Measurements from ENCODE around the gene FAM117B. TPM values are rescaled to one million over a fixed set of nuclear protein-coding genes. Genes with fewer than 3 reads are reported as not detected.

Gene FAM117B
- total RNA-seq, 6 experiments from 2014 or later = 0.55 to 1.2 (median 0.87) TPM

DNA sequence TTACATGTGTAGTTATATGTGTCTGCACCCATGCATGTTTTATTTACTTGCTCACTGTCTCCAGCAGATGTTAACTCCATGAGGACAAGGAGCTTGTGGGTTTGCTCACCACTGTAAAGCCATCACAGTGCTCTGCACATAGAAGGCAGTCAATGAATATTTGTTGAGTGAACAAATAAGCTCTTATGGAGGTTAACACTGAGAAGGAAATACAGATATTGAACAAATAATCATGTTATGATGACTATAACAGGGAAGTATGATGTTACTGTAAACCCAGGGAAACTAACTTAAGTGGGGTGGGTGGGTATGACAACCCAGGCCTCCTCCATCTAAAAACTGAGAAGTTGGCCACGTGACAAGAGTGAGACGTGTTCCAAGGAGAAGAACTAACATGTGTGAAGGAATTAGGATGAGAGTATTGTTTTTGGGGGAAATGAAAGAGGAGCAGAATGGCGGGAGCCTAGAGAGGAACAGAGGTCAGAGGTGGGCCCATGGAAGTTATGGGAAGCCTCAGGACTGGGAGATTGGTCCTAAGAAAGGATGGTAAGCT, 6.0 kb upstream of the FAM117B start:
- no peak for TF ChIP-seq CTCF (IDR thresholded peaks at IDR 0.05)
- no peak overlapping the region for H3K27ac Mint-ChIP-seq
- no peaks in the 10 kb centered on the region for H3K36me3 Mint-ChIP-seq (ENCODE audit: low read depth)
- H3K27me3 Mint-ChIP-seq (ENCODE audit: insufficient read depth) = no peaks in the 10 kb centered on the region
- no peaks in the 10 kb centered on the region for H3K4me1 Mint-ChIP-seq (ENCODE audit: low read depth)
- no peak for DNase-seq
- no peaks in the 10 kb centered on the region for H3K9me3 Mint-ChIP-seq
- H3K4me3 Mint-ChIP-seq = no peak overlapping the region

DNA sequence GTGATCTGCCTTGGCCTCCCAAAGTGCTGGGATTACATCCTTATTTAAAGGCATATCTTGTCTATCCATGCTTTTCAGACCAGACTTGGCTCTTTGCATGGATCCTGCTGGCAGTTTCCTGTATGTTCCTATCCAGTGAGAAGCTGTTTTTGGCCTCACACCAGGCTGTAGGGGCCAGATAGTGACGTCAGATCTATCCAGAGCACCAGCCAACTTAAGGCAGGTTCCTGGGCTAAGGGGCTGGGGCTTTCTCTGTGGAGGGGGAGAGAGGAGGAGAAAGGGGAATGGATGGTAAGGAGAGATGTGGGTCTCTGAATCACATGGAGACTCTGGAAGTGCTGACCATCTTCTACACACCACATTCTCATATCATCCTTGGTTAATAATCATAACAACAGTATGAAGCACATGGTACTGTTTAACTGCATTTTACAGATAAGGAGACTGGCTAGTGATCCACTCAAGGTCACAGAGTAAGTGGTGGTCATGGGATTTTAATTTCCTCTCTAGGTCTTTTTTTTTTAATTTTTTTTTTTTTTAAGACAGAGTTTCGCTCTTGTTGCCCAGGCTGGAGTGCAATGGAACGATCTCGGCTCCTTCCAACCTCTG, 2.0 kb upstream of the FAM117B start:
- no peaks in the 10 kb centered on the region for H3K9me3 Mint-ChIP-seq
- H3K4me1 Mint-ChIP-seq (ENCODE audit: low read depth) = peaks cover 20% of the 10 kb centered on the region
- H3K27ac Mint-ChIP-seq = no peak overlapping the region
- H3K27me3 Mint-ChIP-seq (ENCODE audit: insufficient read depth) = no peaks in the 10 kb centered on the region
- no peak overlapping the region for H3K4me3 Mint-ChIP-seq
- no peak for TF ChIP-seq CTCF (IDR thresholded peaks at IDR 0.05)
- H3K36me3 Mint-ChIP-seq (ENCODE audit: low read depth) = no peaks in the 10 kb centered on the region
- no peak for DNase-seq

DNA sequence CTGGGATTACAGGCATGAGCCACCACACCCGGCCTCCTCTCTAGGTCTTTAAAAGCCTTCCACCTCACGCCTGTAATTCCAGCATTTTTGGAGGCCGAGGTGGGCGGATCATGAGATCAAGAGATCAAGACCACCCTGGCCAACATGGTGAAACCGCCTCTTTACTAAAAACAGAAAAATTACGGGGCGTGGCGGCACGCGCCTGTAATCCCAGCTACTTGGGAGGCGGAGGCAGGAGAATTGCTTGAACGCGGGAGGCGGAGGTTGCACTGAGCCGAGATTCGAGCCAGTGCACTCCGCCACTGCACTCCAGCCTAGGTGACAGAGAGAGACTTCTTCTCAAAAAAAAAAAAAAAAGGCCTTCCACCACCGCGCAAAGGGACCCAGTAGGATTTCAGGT, 1.3 kb upstream of the FAM117B start:
- no peak overlapping the region for H3K27ac Mint-ChIP-seq
- no peaks in the 10 kb centered on the region for H3K9me3 Mint-ChIP-seq
- no peaks in the 10 kb centered on the region for H3K36me3 Mint-ChIP-seq (ENCODE audit: low read depth)
- no peak for DNase-seq
- H3K4me1 Mint-ChIP-seq (ENCODE audit: low read depth) = peaks cover 20% of the 10 kb centered on the region
- no peak overlapping the region for H3K4me3 Mint-ChIP-seq
- H3K27me3 Mint-ChIP-seq (ENCODE audit: insufficient read depth) = no peaks in the 10 kb centered on the region; the same call in 1 of the 2 replicates
- no peak for TF ChIP-seq CTCF (IDR thresholded peaks at IDR 0.05)

GRCh38 chr2:202635428-202636212, 851 bp downstream of the FAM117B start:
- Mint-ChIP-seq H3K36me3 (ENCODE audit: low read depth) (no peaks in the 10 kb centered on the region), H3K4me1 (ENCODE audit: low read depth) (peaks cover 20% of the 10 kb centered on the region)
- no peak for TF ChIP-seq CTCF (IDR thresholded peaks at IDR 0.05)

GRCh38 chr2:202636213-202636513, 1.4 kb downstream of the FAM117B start:
- no peak for DNase-seq

More at GRCh38 chr2:202635428-202636212, 851 bp downstream of the FAM117B start:
- Mint-ChIP-seq H3K27ac (peak overlapping the region; percentile 20; the same call in 1 of the 2 replicates), H3K9me3 (no peaks in the 10 kb centered on the region), H3K27me3 (ENCODE audit: insufficient read depth) (no peaks in the 10 kb centered on the region; the same call in none of the 2 replicates), H3K4me3 (peak overlapping the region; percentile 97)
- peak; percentile 28 for DNase-seq

More at GRCh38 chr2:202636213-202636513, 1.4 kb downstream of the FAM117B start:
- no peaks in the 10 kb centered on the region for H3K36me3 Mint-ChIP-seq (ENCODE audit: low read depth)
- H3K27ac Mint-ChIP-seq = peak overlapping the region; percentile 20; the same call in 1 of the 2 replicates
- peaks cover 20% of the 10 kb centered on the region for H3K4me1 Mint-ChIP-seq (ENCODE audit: low read depth)
- H3K27me3 Mint-ChIP-seq (ENCODE audit: insufficient read depth) = no peaks in the 10 kb centered on the region; the same call in none of the 2 replicates
- no peak for TF ChIP-seq CTCF (IDR thresholded peaks at IDR 0.05)
- H3K9me3 Mint-ChIP-seq = no peaks in the 10 kb centered on the region
- peak overlapping the region; percentile 54 for H3K4me3 Mint-ChIP-seq

Data from HFFc6 (cell line).